Upper lobe of left lung (tissue), 4 donors: Measurements from ENCODE around the gene DNAJB5.

Experiments used
- CTCF ChIP-seq, 6 experiments: fragments of 450-650 bp in 4 of 6; fragments of 200-600 bp in 2 of 6; sonication (generic) in 2 of 6; IDR thresholded peaks; one replicate each; pipeline ENCODE4 v1.5.1; 2016 to 2019; ENCODE audit warnings: antibody characterized with exemption in 6 of 6
- EP300 ChIP-seq, 4 donors: sonication (generic); formaldehyde crosslinking; IDR thresholded peaks; one replicate each; pipeline ENCODE4 v1.5.1; 2017; ENCODE audit warnings: antibody characterized with exemption in 4 of 4, control low read depth in 2 of 4
- POLR2A ChIP-seq, 4 donors: fragments of 450-650 bp; IDR thresholded peaks; one replicate each; pipeline ENCODE4 v1.5.1; 2016 to 2017; ENCODE audit warnings: antibody characterized with exemption in 4 of 4, mild to moderate bottlenecking in 2 of 4
- POLR2AphosphoS5 ChIP-seq, 2 donors: sonication (generic); formaldehyde crosslinking; IDR thresholded peaks; one replicate each; pipeline ENCODE4 v1.5.1; 2017; ENCODE audit warnings: antibody characterized with exemption in 2 of 2

GRCh38 chr9:34993502-34994259 lies 4.1 kb downstream of the DNAJB5 start:
- no peak for TF ChIP-seq CTCF (IDR thresholded peaks at IDR 0.05)
- TF ChIP-seq POLR2AphosphoS5 (IDR thresholded peaks at IDR 0.05): peak in 1 of 2 donors; percentile 10
- TF ChIP-seq POLR2A (IDR thresholded peaks at IDR 0.05): peak in 1 of 4 donors; percentile 7
- no peak for TF ChIP-seq EP300 (IDR thresholded peaks at IDR 0.05)
